BJ (cell line): ENCODE data around the gene WWOX. TPM values are rescaled to one million over a fixed set of nuclear protein-coding genes. Genes with fewer than 3 reads are reported as not detected.

ENCODE experiments used
- CTCF ChIA-PET: fragments of 350-600 bp; formaldehyde crosslinking; extraction: SDS; loops from one replicate; lab custom pipeline; 2021; ENCODE audit warnings: antibody characterized with exemption, inconsistent platforms; lab: Yijun Ruan, JAX
- POLR2A ChIA-PET: fragments of 300-600 bp; sonication (Branson Sonifier 250); formaldehyde crosslinking; extraction: SDS; loops from one replicate; lab custom pipeline; 2021; ENCODE audit warnings: antibody characterized with exemption; lab: Charles Lee
- DNase-seq: peaks from one replicate; pipeline ENCODE4 v3.0.0-alpha.2; 2011; ENCODE audit warnings: low read depth
- H3K27me3 ChIP-seq: 2 replicates; pipeline ENCODE4 v1.6.0; 2011; ENCODE audit warnings: low read length; ENCODE audit not compliant: control insufficient read depth, insufficient read depth
- H3K36me3 ChIP-seq: 2 replicates; pipeline ENCODE4 v1.5.1; 2011; ENCODE audit warnings: low read length; ENCODE audit not compliant: control insufficient read depth, insufficient read depth
- H3K4me3 ChIP-seq: 2 replicates; pipeline ENCODE4 v1.5.1; 2011; ENCODE audit warnings: low read depth, mild to moderate bottlenecking, control low read depth, low read length
- polyA plus RNA-seq: library from polyadenylated mRNA; depleted of rRNA; stranded (reverse); fragments of >200 nt; gene quantifications from 2 replicates; pipeline ENCODE4 v1.2.3, GENCODE V29; 2011
- TF ChIP-seq, protein P1 (sequence below): IDR thresholded peaks from 2 replicates; pipeline ENCODE4 v1.5.1; 2011; ENCODE audit warnings: low read depth, mild to moderate bottlenecking, control low read depth, inconsistent platforms, low read length, moderate library complexity; ENCODE audit not compliant: insufficient read depth

The WWOX gene
- polyA plus RNA-seq, 1 experiment = 3.1 TPM

DNA sequence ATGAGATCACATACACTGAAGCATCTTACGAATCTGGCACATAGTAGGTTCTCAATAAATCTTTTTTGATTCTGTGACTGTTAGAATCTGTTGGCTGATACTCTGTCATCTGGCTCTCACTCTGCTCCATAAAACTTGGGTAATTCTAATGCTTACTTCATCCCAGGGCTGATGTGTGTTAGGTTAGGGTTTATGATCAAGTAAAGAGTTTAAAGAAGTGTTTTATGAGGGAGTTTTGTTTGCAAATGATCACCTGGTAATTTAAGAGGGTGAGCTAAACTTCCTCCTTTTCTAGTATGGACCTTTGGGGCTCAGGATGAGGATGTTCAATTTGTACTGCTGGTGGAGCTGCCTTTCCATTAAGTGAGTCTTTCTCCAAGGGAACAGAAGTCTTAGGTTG, 364.1 kb downstream of the WWOX start:
- ChIA-PET CTCF (no interaction called here), POLR2A (no interaction called here)
- TF ChIP-seq, protein P1, sequence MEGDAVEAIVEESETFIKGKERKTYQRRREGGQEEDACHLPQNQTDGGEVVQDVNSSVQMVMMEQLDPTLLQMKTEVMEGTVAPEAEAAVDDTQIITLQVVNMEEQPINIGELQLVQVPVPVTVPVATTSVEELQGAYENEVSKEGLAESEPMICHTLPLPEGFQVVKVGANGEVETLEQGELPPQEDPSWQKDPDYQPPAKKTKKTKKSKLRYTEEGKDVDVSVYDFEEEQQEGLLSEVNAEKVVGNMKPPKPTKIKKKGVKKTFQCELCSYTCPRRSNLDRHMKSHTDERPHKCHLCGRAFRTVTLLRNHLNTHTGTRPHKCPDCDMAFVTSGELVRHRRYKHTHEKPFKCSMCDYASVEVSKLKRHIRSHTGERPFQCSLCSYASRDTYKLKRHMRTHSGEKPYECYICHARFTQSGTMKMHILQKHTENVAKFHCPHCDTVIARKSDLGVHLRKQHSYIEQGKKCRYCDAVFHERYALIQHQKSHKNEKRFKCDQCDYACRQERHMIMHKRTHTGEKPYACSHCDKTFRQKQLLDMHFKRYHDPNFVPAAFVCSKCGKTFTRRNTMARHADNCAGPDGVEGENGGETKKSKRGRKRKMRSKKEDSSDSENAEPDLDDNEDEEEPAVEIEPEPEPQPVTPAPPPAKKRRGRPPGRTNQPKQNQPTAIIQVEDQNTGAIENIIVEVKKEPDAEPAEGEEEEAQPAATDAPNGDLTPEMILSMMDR = no peak
- no peak overlapping the region for H3K4me3 ChIP-seq
- H3K27me3 ChIP-seq = no peaks in the 10 kb centered on the region
- DNase-seq = no peak
- no peaks in the 10 kb centered on the region for H3K36me3 ChIP-seq

DNA sequence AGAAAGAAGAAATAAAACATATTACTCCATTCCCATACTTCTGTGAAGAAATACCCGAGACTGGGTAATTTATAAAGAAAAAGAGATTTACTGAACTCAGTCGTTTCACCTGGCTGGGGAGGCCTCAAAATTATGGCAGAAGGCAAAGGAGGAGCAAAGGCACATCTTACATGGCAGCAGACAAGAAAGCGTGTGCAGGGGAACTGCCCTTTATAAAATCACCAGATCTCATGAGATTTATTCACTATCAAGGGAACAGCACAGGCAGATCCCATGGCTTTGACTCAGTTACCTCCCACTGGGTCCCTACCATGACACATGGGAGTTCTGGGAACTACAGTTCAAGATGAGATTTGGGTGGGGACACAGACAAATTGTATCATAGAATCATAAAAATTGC, 365.4 kb downstream of the WWOX start:
- POLR2A ChIA-PET = no interaction called here

DNA sequence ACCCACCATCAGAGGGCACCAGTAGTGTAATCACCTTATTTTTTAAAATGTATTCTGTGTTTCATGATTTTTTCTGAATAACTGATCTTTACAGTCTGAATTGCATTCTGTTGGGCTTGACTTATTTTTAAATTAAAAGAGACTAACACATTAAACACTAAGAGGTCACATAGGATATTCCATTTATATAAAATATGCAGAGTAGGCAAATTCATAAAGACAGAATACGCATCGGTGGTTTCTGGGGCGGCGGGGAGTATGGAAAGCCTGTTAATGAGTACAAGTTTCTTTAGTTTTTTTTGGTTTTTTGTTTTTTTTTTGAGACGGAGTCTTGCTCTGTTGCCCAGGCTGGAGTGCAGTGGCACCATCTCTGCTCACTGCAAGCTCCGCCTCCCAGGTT, 366.3 kb downstream of the WWOX start:
- no peak for DNase-seq
- H3K4me3 ChIP-seq = no peak overlapping the region
- no peaks in the 10 kb centered on the region for H3K27me3 ChIP-seq
- TF ChIP-seq, protein P1 = no peak
- ChIA-PET POLR2A (no interaction called here), CTCF (no interaction called here)
- H3K36me3 ChIP-seq = no peaks in the 10 kb centered on the region

More for the DNA sequence above, 365.4 kb downstream of the WWOX start:
- Histone ChIP-seq H3K4me3 (no peak overlapping the region), H3K27me3 (no peaks in the 10 kb centered on the region), H3K36me3 (no peaks in the 10 kb centered on the region)
- DNase-seq = no peak
- TF ChIP-seq, protein P1 = no peak
- CTCF ChIA-PET = no interaction called here

GRCh38 chr16:78469787-78470186, 370.3 kb downstream of the WWOX start:
- no peak for DNase-seq
- Histone ChIP-seq H3K27me3 (no peaks in the 10 kb centered on the region), H3K4me3 (no peak overlapping the region), H3K36me3 (no peaks in the 10 kb centered on the region)
- ChIA-PET POLR2A (no interaction called here), CTCF (no interaction called here)
- TF ChIP-seq, protein P1 = no peak

- Histone ChIP-seq H3K4me3 (no peak overlapping the region), H3K36me3 (no peaks in the 10 kb centered on the region), H3K27me3 (no peaks in the 10 kb centered on the region)
- ChIA-PET CTCF (no interaction called here), POLR2A (no interaction called here)
- DNase-seq = no peak
- TF ChIP-seq, protein P1 = no peak
Observed at GRCh38 chr16:78473031-78473699, 373.7 kb downstream of the WWOX start.
